GM12878 (cell line): Measurements from ENCODE around the gene C15orf39. TPM values are rescaled to one million over a fixed set of nuclear protein-coding genes. Genes with fewer than 3 reads are reported as not detected.
A peak's percentile ranks its signal among the peaks of the same experiment; 100 is the strongest.

ENCODE experiments used
- ATAC-seq: fragments of 200-7000 bp; cut with Tn5 transposase; 3 replicates; pipeline ENCODE4 v1.9.1; 2020; ENCODE audit warnings: mild to moderate bottlenecking, moderate library complexity
- BruUV-seq: library from RNA; stranded (reverse); fragments of 400-500 nt; replicated peaks from 2 replicates; lab custom pipeline; 2021; lab: Mats Ljungman, UMichigan
- CTCF ChIA-PET: fragments of 300-600 bp; sonication (Branson Sonifier 250); formaldehyde crosslinking; extraction: SDS; loops from one replicate; lab custom pipeline; 2021; ENCODE audit warnings: inconsistent platforms; lab: Yijun Ruan, JAX
- POLR2A ChIA-PET: fragments of 350-600 bp; formaldehyde crosslinking; extraction: SDS; loops from one replicate; lab custom pipeline; 2021; ENCODE audit warnings: inconsistent platforms; lab: Charles Lee
- RAD21 ChIA-PET: fragments of 300-600 bp; sonication (Branson Sonifier 250); formaldehyde crosslinking; loops from one replicate; lab custom pipeline; 2023; ENCODE audit warnings: antibody characterized with exemption; ENCODE audit not compliant: unreplicated experiment; lab: Charles Lee
- SMC1A ChIA-PET: fragments of 300-600 bp; sonication (Branson Sonifier 250); formaldehyde crosslinking; loops from one replicate; lab custom pipeline; 2023; ENCODE audit not compliant: unreplicated experiment, uncharacterized antibody; lab: Charles Lee
- DNase-seq: peaks from one replicate; pipeline ENCODE4 v3.0.0-alpha.2; 2011; ENCODE audit warnings: low read depth, low spot score
- FAIRE-seq: peaks from 3 replicates; lab custom pipeline; 2011; peaks lifted over from hg19 to GRCh38; lab: Jason Lieb, UNC
- H2AFZ ChIP-seq: 2 replicates; pipeline ENCODE4 v1.6.0; 2011; ENCODE audit warnings: low read depth, low read length, control low read depth; ENCODE audit not compliant: control insufficient read depth
- H3K27ac ChIP-seq: 2 replicates; pipeline ENCODE4 v1.5.1; 2011; ENCODE audit warnings: control low read depth; ENCODE audit not compliant: control insufficient read depth, insufficient read depth
- H3K27me3 ChIP-seq, 2 experiments: replicated peaks in 1 of 2; 2 replicates each; pipeline versions ENCODE4 v1.6.0 to v1.6.1; 2011; ENCODE audit warnings: low read length in 1 of 2; ENCODE audit not compliant: control insufficient read depth in 2 of 2, insufficient read depth in 2 of 2
- H3K36me3 ChIP-seq, 2 experiments: 2 replicates each; pipeline ENCODE4 v1.5.1; 2011; ENCODE audit warnings: low read length in 1 of 2; ENCODE audit not compliant: control insufficient read depth in 2 of 2, insufficient read depth in 2 of 2
- H3K4me1 ChIP-seq: 2 replicates; pipeline ENCODE4 v1.6.1; 2011; ENCODE audit warnings: mild to moderate bottlenecking, low read length, moderate library complexity, mixed read lengths; ENCODE audit not compliant: control insufficient read depth, insufficient read depth
- H3K4me2 ChIP-seq: 2 replicates; pipeline ENCODE4 v1.6.0; 2011; ENCODE audit warnings: control low read depth; ENCODE audit not compliant: control insufficient read depth, insufficient read depth
- H3K4me3 ChIP-seq: fragments of 200-600 bp; sonication (generic); 2 replicates; pipeline ENCODE4 v1.5.1; 2016
- H3K79me2 ChIP-seq: 2 replicates; pipeline ENCODE4 v1.6.0; 2011; ENCODE audit warnings: low read length; ENCODE audit not compliant: control insufficient read depth, insufficient read depth
- H3K9ac ChIP-seq: 2 replicates; pipeline ENCODE4 v1.8.0; 2011; ENCODE audit warnings: low read length, control low read depth, mixed read lengths; ENCODE audit not compliant: control insufficient read depth, insufficient read depth
- H3K9me3 ChIP-seq: replicated peaks from 3 replicates; pipeline ENCODE4 v1.5.1; 2011; ENCODE audit warnings: mild to moderate bottlenecking, low read length; ENCODE audit not compliant: control insufficient read depth, insufficient read depth
- H4K20me1 ChIP-seq: 2 replicates; pipeline ENCODE4 v1.6.0; 2011; ENCODE audit not compliant: control insufficient read depth, insufficient read depth
- ATF7 ChIP-seq: fragments of 450-650 bp; IDR thresholded peaks from 2 replicates; pipeline ENCODE4 v1.6.1; 2016; ENCODE audit warnings: low read depth, mild to moderate bottlenecking
- CHD4 ChIP-seq: fragments of 200-600 bp; sonication (generic); IDR thresholded peaks from 2 replicates; pipeline ENCODE4 v1.6.1; 2016; ENCODE audit warnings: mild to moderate bottlenecking
- NR2F1 ChIP-seq: fragments of 450-650 bp; conservative IDR thresholded peaks from 2 replicates; pipeline ENCODE4 v1.6.1; 2017; ENCODE audit warnings: mild to moderate bottlenecking
- YBX1 ChIP-seq: fragments of 450-650 bp; IDR thresholded peaks from 2 replicates; pipeline ENCODE4 v1.6.1; 2016; ENCODE audit warnings: antibody characterized with exemption
- WGBS: methylation state at CpG from one replicate; pipeline ENCODE4 v1.1.6; 2016; ENCODE audit warnings: low lambda C conversion rate; ENCODE audit not compliant: insufficient replicate concordance, insufficient coverage; ENCODE audit errors: missing lambda C conversion rate; 5-methylcytosine and 5-hydroxymethylcytosine counted together
- in situ Hi-C: fragments of 300-500 bp; cut with MboI; formaldehyde crosslinking; loops from 9 replicates; pipeline ENCODE4 v1.14.3; 2018; ENCODE audit warnings: mixed read lengths
- intact Hi-C: fragments of 100-400 bp; cut with micrococcal nuclease; formaldehyde crosslinking; loops from one replicate; pipeline ENCODE4 v1.14.2; 2022; ENCODE audit not compliant: unreplicated experiment
- polyA plus RNA-seq, 11 experiments: library from polyadenylated mRNA; depleted of rRNA in 4 of 11; unstranded in 6 of 11; stranded (reverse) in 5 of 11; fragments of >200 nt; fragmentation: Nextera tagmentation in 4 of 11; fragmentation: Illumina TruSeq in 1 of 11; extraction: Ambion mirVana in 4 of 11; extraction: Trizol in 1 of 11; gene quantifications; 1 replicate in 1 of 11; 2 replicates in 10 of 11; pipeline versions ENCODE4 v1.2.1 to v1.2.3, GENCODE V29; 2011 to 2016; ENCODE audit warnings: inconsistent platforms in 2 of 11, missing spikeins in 2 of 11, low read depth in 1 of 11
- total RNA-seq, 4 experiments: library from RNA; depleted of rRNA in 3 of 4; stranded (reverse); fragments of >200 nt in 3 of 4; fragmentation: Illumina TruSeq in 1 of 4; extraction: Trizol in 1 of 4; gene quantifications; 2 replicates each; pipeline versions ENCODE4 v1.2.1 to v1.2.3, GENCODE V29; 2013 to 2021
- TF ChIP-seq, protein P1 (sequence below): IDR thresholded peaks from 2 replicates; pipeline ENCODE4 v1.6.1; 2012; ENCODE audit warnings: low read depth, low read length, improper control_type of control experiment

The C15orf39 gene
- total and polyA plus RNA-seq, 10 of the 15 experiments (the other 5 are each of a cell fraction or from before 2014, with no cell fraction given), result 2.3 to 139 (median 33.0) TPM

DNA sequence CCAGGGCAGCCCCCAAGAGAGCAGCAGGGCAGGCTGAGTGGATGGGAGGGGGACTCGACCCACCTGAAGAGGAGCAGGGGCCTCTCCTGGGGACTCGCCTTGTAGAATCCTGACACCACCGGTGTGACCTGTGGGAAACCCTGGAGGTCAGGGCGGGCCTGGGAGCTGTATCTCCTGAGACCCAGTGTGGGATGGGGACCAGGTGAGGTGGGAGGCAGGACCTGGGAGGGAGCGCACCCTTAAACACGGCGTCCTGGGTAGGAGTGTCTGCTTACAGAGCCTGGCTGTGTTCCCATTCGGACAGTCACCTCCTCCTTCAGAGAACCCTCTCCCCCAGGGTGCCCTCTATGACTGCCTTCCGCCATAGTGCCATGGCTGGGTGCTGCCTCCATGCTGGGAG is 27.1 kb downstream of the C15orf39 start:
- Histone ChIP-seq H3K79me2 (no peaks in the 10 kb centered on the region), H3K27me3 (peaks cover 0 to 2% of the 10 kb centered on the region in 2 experiments; a peak in 2 of 4 replicates), H3K4me3 (no peak overlapping the region), H3K9ac (no peak overlapping the region), H3K27ac (no peak overlapping the region), H3K9me3 (no peaks in the 10 kb centered on the region), H3K36me3 (no peaks in the 10 kb centered on the region), H3K4me2 (no peak overlapping the region), H3K4me1 (no peaks in the 10 kb centered on the region), H4K20me1 (no peaks in the 10 kb centered on the region), H2AFZ (no peak overlapping the region)
- in situ Hi-C loops (no loop called here), intact Hi-C loops (no loop called here)
- ChIA-PET SMC1A (no interaction called here), POLR2A (no interaction called here), RAD21 (interaction anchor here (0.9 kb wide), 1 partner anchor 9 kb away, joined by 3 read pairs; no protein-coding TSS in a partner anchor), CTCF (interaction anchor here (0.8 kb wide), 1 partner anchor 198 kb away, joined by 3 read pairs; no protein-coding TSS in a partner anchor)
- FAIRE-seq (no peak), DNase-seq (no peak), ATAC-seq (no peak)
- no TSS peak for BruUV-seq
- TF ChIP-seq NR2F1, result peak; percentile 45; the same call in 1 of the 2 replicates
- TF ChIP-seq, protein P1, sequence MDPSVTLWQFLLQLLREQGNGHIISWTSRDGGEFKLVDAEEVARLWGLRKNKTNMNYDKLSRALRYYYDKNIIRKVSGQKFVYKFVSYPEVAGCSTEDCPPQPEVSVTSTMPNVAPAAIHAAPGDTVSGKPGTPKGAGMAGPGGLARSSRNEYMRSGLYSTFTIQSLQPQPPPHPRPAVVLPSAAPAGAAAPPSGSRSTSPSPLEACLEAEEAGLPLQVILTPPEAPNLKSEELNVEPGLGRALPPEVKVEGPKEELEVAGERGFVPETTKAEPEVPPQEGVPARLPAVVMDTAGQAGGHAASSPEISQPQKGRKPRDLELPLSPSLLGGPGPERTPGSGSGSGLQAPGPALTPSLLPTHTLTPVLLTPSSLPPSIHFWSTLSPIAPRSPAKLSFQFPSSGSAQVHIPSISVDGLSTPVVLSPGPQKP, result no peak
- WGBS, result 47% methylated on average over 9 of the region's 9 CpGs

DNA sequence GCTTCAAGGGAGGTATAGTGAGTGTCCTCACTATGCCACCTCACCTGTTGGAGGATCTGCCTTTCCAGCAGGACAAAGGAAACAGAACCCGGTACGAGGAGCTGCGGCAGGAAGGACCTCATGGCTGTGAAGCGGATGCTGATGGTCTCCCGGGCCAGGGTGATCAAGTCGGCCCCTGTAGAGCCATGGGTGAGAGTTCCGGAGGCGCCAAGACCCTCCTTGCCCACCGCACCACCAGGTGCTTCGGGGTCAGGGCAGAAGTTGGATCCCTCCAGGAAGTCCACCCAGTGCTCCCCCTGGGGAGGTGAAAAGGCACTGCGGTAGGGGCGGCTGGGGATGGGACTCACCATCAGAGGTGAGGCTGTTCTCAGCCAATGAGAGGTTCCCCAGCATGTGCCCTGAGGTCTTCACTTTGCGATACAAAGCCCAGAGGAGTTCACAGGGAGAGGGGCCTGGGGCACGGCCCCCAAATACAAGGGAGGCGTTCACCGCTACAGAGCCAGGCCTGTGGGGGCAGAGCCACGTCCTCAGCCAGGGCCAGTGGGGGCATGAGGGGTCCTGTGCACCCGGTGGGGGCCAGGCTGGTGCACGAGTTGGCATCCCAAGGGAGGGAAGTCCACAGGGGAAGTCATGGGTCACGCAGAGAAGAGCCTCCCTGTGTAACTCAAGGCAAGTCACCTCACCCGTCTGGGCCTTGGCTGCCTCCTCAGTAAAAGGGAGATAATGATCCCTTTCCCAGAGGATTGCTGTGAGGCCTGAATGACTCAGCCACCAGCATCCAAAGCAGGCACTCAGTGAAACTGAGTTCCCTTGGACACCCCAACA is 27.7 kb downstream of the C15orf39 start:
- no peak overlapping the region for H3K9ac ChIP-seq
- ChIA-PET RAD21 (no interaction called here), SMC1A (interaction anchor here (0.8 kb wide), 1 partner anchor 155 kb away, joined by 3 read pairs; no protein-coding TSS in a partner anchor), CTCF (interaction anchor here (0.8 kb wide), 1 partner anchor 198 kb away, joined by 3 read pairs; no protein-coding TSS in a partner anchor), POLR2A (no interaction called here)
- H3K4me1 ChIP-seq, result no peaks in the 10 kb centered on the region
- H3K79me2 ChIP-seq, result no peaks in the 10 kb centered on the region
- no peaks in the 10 kb centered on the region for H3K9me3 ChIP-seq
- no peaks in the 10 kb centered on the region for H3K36me3 ChIP-seq
- ATAC-seq, result no peak
- intact Hi-C loops (no loop called here), in situ Hi-C loops (no loop called here)
- no peak overlapping the region for H3K27ac ChIP-seq
- H3K4me3 ChIP-seq, result no peak overlapping the region
- H3K4me2 ChIP-seq, result no peak overlapping the region
- WGBS, result 48% methylated on average over 21 of the region's 21 CpGs
- BruUV-seq, result no TSS peak
- no peak for TF ChIP-seq CHD4
- TF ChIP-seq YBX1, result no peak
- TF ChIP-seq ATF7, result no peak
- FAIRE-seq, result no peak
- H4K20me1 ChIP-seq, result no peaks in the 10 kb centered on the region
- no peak overlapping the region for H2AFZ ChIP-seq
- DNase-seq, result no peak
- H3K27me3 ChIP-seq, result peaks cover 0 to 2% of the 10 kb centered on the region in 2 experiments; a peak in 2 of 4 replicates
